Esophagus muscularis mucosa (tissue), 3 donors: ENCODE measurements around the gene FAM53A.

Source experiments
- POLR2A ChIP-seq: fragments of 450-650 bp; IDR thresholded peaks from one replicate; pipeline ENCODE4 v1.6.1; 2017; ENCODE audit warnings: antibody characterized with exemption, moderate library complexity, mild to moderate bottlenecking, low read depth
- TF ChIP-seq, protein P1 (sequence below), 3 experiments: fragments of 200-600 bp in 2 of 3; fragments of 450-650 bp in 1 of 3; sonication (generic) in 2 of 3; IDR thresholded peaks; one replicate each; pipeline ENCODE4 v1.5.1; 2017 to 2019; ENCODE audit warnings: antibody characterized with exemption in 3 of 3, mild to moderate bottlenecking in 2 of 3, moderate library complexity in 1 of 3

DNA sequence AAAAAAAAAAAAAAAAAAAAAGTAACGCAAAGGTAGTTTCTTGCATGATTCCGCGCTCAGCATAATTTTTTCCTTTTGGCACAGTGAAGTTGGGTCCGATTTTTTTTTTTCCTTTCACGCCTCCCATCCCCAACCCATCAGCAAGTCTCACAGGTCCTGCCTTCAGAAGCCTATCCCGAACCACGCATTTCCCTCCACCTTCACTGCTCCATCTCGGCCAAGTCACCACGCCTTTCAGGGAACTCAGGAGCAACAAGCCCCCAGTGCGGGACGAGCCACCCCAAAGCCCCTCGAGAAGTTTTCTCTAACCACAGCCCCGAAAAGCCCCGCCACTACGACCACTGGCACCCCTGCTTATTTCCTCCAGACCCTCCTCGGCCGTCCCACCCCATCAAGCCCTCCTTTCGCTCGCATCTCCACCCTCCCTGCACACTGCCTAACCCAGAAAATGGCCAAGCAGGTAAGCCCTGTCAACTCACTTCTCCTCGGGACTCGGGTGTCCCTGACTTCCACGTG lies 27.0 kb upstream of the FAM53A start:
- no peak for TF ChIP-seq POLR2A
- TF ChIP-seq, protein P1, sequence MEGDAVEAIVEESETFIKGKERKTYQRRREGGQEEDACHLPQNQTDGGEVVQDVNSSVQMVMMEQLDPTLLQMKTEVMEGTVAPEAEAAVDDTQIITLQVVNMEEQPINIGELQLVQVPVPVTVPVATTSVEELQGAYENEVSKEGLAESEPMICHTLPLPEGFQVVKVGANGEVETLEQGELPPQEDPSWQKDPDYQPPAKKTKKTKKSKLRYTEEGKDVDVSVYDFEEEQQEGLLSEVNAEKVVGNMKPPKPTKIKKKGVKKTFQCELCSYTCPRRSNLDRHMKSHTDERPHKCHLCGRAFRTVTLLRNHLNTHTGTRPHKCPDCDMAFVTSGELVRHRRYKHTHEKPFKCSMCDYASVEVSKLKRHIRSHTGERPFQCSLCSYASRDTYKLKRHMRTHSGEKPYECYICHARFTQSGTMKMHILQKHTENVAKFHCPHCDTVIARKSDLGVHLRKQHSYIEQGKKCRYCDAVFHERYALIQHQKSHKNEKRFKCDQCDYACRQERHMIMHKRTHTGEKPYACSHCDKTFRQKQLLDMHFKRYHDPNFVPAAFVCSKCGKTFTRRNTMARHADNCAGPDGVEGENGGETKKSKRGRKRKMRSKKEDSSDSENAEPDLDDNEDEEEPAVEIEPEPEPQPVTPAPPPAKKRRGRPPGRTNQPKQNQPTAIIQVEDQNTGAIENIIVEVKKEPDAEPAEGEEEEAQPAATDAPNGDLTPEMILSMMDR (IDR thresholded peaks at IDR 0.05): no peak
